Hypothalamus (tissue), 51 donors: ENCODE data around the gene TCFL5.

Source experiments
- DNase-seq, 51 donors: peaks; one replicate each; lab custom pipeline; 2025; lab: John Stamatoyannopoulos, UW

TCFL5 gene

GRCh38 chr20:62825333-62825985 lies 36.2 kb downstream of the TCFL5 start:
- no peak for DNase-seq

GRCh38 chr20:62824476-62825332 lies 36.9 kb downstream of the TCFL5 start:
- peak in 1 of 51 donors; percentile 51 for DNase-seq

GRCh38 chr20:62823688-62824475 lies 37.7 kb downstream of the TCFL5 start:
- DNase-seq = no peak

- peak in 2 of 51 donors; percentile 15 to 46 for DNase-seq
Observed at GRCh38 chr20:62822788-62823651, 38.6 kb downstream of the TCFL5 start.

- DNase-seq = no peak
Observed at GRCh38 chr20:62822239-62822787, 39.3 kb downstream of the TCFL5 start.

- DNase-seq = no peak
Observed at GRCh38 chr20:62821726-62822210, 39.9 kb downstream of the TCFL5 start.

GRCh38 chr20:62820962-62821725 lies 40.5 kb downstream of the TCFL5 start:
- DNase-seq = no peak

- DNase-seq = peak in 7 of 51 donors; percentile 17 to 36 (median 31)
Observed at GRCh38 chr20:62820208-62820961, 41.2 kb downstream of the TCFL5 start.

GRCh38 chr20:62819494-62820174 lies 42.0 kb downstream of the TCFL5 start:
- DNase-seq = peak in 16 of 51 donors; percentile 39 to 73 (median 58)

GRCh38 chr20:62818592-62819493 lies 42.8 kb downstream of the TCFL5 start:
- DNase-seq = peak in 43 of 51 donors; percentile 26 to 86 (median 53)

- peak in 3 of 51 donors; percentile 30 to 49 (median 47) for DNase-seq
Observed at GRCh38 chr20:62817975-62818591, 43.5 kb downstream of the TCFL5 start.

GRCh38 chr20:62816884-62817873 lies 44.4 kb downstream of the TCFL5 start, which contains the start of gene COL9A3:
TSS of gene COL9A3 (plus strand) at chr20:62817050. CDS start at chr20:62817065, 15 bp downstream.
- DNase-seq = peak in 38 of 51 donors; percentile 10 to 82 (median 51)

- DNase-seq = peak in 1 of 51 donors; percentile 37
Observed at GRCh38 chr20:62816031-62816883, 45.4 kb downstream of the TCFL5 start.
